RKO (cell line): ENCODE results near the gene B3GNT5.

ENCODE experiments used
- DNase-seq: peaks from one replicate; pipeline ENCODE4 v3.0.0-alpha.2; 2016; ENCODE audit warnings: low spot score

B3GNT5 gene, protein sequence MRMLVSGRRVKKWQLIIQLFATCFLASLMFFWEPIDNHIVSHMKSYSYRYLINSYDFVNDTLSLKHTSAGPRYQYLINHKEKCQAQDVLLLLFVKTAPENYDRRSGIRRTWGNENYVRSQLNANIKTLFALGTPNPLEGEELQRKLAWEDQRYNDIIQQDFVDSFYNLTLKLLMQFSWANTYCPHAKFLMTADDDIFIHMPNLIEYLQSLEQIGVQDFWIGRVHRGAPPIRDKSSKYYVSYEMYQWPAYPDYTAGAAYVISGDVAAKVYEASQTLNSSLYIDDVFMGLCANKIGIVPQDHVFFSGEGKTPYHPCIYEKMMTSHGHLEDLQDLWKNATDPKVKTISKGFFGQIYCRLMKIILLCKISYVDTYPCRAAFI

GRCh38 chr3:183252973-183253527 is at the start of gene B3GNT5:
Gene B3GNT5, plus strand, starts transcription at chr3:183253253. Its CDS starts 16,546 bp downstream, at chr3:183269799.
- DNase-seq, result peak; percentile 55

DNA sequence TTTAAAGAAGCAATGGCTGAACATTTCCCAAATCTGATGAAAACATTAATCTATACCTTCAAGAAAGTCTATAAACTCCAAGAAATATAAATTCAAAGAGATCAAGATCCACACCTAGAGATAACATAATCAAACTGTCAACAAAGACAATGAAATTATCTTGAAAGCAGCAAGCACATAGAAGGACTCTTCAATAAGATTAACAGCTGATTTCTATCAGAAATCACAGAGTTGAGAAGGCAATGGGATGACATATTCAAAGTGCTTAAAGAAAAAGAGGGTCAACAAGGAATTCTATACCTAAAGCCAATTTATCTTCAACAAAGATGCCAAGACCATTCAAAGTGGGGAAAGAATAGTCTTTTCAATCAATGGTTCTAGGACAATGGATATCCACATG is 49.4 kb upstream of the B3GNT5 start:
- DNase-seq, result no peak

- no peak for DNase-seq
Observed at GRCh38 chr3:183208260-183208659, 44.8 kb upstream of the B3GNT5 start.

DNA sequence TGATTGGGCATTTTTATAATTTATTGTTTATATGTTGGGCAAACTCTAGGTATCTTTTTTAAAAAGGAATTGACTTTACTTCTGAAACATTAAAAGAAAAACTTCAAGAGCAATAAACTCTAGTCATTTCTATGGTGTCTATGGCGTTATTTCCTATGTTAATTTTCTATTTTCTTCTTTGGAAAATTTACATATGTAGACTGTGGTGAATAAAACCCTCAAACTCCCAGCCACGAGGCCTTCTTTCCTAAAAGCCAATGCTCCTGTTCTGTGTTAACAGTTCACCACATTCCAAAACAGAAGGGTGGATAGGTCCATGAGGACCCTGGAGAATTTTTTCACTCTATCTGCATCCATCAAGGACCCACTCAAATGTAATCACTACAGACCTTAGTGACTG is 44.3 kb upstream of the B3GNT5 start:
- DNase-seq, result no peak

GRCh38 chr3:183210341-183210740 is 42.7 kb upstream of the B3GNT5 start:
- DNase-seq, result no peak

DNA sequence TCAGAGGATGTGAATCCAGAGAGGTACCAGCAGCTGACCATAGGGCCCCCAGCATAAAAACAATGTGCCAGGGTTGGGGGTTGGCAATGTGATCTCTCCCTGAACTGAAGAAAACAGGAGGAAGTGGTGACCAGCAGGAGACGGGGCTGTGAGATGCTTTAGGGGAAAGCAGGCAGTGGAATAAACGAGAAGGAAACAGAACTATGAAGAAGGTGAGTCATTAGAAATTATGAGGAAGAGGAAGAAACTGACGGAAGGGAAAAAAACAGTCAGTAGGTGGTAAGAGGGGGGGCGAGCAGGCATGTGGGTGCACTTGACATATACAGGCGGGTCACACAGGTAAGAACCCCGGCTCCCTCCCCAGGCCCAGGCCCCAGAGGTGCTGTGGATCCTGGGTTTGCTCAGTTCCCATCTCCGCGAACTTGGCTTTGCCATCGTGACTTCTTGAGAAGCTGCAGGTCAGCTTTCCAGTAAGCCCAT is 42.2 kb upstream of the B3GNT5 start:
- DNase-seq, result no peak

DNA sequence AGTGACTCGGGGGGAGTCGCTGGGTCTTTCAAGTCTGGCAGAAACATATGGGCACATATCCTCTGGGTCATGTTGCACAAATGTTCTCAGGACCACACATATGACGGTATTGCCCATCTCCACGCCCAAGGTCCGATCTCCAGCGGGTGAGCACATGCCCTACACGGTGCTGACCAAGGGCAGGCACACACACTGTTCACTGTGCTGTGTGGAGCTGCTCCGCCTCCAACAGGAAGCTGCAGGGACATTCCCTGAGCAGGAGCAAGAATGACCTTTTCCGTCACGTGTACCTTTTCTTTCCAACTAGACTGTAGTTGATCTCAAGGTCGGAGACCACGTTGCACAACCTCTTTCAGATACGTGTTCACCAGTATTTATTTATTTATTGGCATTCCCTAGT is 41.7 kb upstream of the B3GNT5 start:
- no peak for DNase-seq

GRCh38 chr3:183212096-183212495 is 41.0 kb upstream of the B3GNT5 start:
- no peak for DNase-seq

GRCh38 chr3:183212565-183212964 is 40.5 kb upstream of the B3GNT5 start:
- no peak for DNase-seq

DNA sequence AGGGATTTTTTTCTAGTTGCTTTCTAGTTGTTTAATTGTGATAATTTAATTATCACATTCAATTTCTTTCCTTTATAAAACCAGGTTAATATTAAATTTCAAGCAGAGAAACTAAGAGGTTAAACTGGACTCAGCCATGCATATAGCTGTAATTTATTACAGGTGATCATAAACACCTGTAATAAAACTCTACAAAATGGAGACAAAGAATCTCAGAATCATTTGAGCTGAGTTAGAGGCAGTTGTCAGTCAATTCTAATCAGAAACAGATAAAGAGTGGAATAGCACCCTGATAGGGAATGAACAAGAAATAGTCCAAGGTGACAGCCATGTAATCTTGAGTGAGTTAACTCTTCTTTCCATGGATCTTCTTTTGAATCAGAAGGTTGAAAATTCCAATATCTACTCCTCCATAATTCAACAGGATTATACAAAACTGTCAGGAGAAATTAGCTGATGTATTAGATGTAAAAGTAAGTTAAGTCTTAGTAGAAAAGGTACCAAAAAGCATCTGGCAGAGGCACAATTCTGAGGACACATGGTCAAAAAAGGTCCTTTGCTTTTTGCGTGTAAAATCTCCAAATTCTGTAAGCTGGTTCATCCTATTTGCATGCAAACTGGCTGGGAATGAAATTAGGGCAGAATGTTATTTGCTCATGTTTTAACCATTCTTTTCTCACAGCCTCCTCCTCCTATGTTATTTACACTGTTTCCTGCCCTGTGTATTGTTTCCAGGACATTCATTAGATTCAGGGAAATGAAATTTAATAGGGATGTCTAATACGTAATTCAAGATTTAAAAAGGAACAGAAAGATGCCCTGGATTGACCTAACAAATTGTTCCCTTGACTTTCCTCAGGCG is 39.4 kb upstream of the B3GNT5 start:
- no peak for DNase-seq

DNA sequence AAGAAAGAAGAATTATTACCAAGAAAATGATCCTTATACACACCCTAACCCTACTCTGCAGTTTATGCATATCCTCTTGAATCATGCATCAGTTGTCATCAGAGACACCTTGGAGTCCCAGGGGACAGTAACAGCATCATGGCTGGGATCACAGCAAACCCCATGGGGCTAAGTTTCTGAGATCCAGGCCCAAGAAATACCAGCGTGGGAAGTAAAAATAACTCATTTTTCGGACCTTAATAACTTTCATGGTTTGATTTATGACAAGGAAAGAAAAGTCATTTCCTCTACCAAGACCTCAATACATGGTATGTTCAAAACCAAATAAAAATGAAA is 38.8 kb upstream of the B3GNT5 start:
- DNase-seq, result no peak

GRCh38 chr3:183215591-183216202 is 37.4 kb upstream of the B3GNT5 start:
- DNase-seq, result no peak

DNA sequence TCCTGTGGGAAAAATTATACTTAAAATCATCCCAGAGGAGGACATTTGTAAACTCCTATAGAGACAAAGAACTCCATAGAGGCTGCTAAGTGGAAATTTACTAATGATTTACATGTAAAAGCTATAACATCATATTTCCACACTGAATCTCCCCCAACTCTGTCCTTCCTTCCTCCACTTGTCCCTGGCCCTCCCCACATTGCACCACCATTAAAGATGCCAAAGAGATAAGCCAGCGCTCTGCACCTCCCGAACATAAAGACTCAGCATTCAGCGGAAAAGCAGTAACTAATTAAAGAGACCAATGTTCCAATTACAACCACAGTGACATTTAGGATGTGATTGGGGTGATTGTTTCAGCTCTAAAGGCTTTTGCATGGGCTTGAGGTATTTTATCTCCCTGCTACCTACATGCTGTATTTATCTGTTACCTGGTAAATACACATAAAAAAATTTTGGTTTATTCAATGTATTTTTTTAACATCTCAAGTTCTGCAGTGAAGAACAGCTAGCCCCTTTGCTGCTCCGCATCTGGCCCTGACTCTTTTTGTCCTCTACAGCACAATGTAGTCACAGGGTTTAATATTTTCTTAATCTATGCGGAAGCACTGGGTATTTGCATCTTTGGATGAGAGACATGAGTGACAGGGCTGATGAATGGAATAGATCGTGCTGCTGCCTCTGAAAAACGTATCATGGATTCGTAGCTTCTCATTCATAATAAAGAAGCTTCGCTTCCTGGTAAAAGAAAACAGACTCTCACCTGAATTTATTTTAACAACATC is 35.3 kb upstream of the B3GNT5 start:
- DNase-seq, result no peak

- no peak for DNase-seq
Observed at GRCh38 chr3:183218826-183219225, 34.2 kb upstream of the B3GNT5 start.

GRCh38 chr3:183220828-183221227 is 32.2 kb upstream of the B3GNT5 start:
- DNase-seq, result no peak

DNA sequence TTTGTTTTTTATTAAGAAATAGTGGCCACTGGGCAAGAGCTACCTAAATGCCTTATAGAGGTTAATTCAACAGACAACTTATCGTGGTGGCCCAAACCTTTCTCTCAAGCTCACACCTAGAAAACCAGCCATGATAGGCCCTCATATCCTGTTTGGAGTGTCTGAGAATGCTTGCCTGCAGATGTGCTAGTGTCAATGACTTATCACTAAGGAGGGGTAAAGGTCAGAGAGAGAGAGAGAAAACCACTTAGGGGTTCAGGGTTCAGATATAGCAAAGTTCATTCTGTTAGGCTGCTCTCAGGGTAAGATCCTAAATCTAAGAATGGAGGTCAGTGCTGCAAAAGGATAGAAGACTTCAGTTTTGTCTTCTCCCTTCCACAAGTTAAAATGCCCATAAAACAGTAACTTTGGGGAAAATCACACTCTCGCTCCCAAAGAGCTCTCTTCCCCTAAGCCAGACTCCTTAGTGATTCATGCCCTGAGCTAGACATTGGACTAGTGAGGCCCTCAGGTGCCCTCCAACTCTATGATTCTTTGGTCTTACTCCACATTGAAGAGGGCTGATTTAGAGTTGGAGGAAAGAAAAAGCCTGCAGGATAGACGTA is 30.3 kb upstream of the B3GNT5 start:
- DNase-seq, result no peak

DNA sequence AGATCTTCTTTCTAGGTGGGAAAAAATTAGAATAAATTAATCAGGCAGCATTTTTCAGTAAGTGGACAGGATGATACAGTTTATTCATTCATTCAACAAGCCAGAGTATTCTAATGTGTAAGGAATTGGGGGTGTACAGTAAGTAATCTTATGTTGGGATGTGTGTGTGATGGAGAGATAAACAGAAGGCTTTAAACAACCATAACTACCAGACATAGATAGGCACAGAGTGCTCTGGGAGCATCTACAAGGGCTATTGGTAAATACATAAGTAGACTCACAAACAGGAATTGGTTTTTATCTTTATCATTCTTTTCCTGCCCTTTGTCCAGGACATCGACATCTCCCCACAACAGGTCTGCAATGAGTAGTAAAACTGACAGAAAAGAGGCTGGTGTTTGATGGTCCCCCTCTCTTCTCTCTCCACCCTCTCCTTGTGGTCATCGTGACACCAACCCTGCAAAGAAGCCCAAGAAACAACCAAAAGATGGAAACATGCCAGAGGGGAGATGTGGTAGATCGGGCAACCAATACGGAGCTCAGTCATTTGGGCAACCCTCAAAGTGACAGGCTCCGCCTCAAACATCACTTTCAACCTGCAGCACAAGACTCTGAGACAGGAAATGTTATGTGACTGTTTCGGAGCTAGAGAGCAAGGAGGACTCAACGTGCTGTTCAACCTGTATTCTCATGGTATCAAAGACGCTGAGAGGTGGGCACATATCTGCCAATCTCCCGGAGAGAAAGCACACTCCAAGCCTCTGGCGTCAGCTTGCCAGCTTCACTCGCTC is 28.7 kb upstream of the B3GNT5 start:
- DNase-seq, result no peak

- no peak for DNase-seq
Observed at GRCh38 chr3:183226333-183226890, 26.6 kb upstream of the B3GNT5 start.

DNA sequence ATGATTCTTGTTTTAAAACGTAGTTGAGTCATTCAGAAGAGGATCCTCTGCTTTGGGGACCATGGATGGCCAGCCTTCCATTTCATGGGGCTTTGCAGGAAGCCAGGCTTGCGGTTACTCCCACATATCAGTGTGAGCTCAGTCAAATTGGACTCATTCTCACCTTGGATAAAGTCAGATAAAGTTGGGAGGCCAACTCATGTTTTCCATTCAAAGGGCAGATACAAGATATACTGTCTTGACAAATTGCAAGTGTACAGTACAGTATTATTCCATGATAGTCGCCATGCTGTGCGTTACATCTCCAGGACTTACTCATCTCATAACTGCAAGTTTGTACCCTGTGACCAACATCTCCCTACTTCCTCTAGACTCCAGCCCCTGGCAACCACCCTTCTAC is 25.5 kb upstream of the B3GNT5 start:
- DNase-seq, result no peak

- DNase-seq, result no peak
Observed at GRCh38 chr3:183229178-183229577, 23.9 kb upstream of the B3GNT5 start.
